ENCODE data around the gene TNNI3. TPM values are rescaled to one million over a fixed set of nuclear protein-coding genes. Genes with fewer than 3 reads are reported as not detected.

TNNI3 gene
- total and polyA plus RNA-seq, 4 donors, result 1.2 to 4.8 (median 3.3) TPM

- TF ChIP-seq, protein P1, sequence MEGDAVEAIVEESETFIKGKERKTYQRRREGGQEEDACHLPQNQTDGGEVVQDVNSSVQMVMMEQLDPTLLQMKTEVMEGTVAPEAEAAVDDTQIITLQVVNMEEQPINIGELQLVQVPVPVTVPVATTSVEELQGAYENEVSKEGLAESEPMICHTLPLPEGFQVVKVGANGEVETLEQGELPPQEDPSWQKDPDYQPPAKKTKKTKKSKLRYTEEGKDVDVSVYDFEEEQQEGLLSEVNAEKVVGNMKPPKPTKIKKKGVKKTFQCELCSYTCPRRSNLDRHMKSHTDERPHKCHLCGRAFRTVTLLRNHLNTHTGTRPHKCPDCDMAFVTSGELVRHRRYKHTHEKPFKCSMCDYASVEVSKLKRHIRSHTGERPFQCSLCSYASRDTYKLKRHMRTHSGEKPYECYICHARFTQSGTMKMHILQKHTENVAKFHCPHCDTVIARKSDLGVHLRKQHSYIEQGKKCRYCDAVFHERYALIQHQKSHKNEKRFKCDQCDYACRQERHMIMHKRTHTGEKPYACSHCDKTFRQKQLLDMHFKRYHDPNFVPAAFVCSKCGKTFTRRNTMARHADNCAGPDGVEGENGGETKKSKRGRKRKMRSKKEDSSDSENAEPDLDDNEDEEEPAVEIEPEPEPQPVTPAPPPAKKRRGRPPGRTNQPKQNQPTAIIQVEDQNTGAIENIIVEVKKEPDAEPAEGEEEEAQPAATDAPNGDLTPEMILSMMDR (IDR thresholded peaks at IDR 0.05; ENCODE audit: control extremely low read depth, extremely low read depth), result peak; percentile 67
- no peak overlapping the region for H3K4me3 ChIP-seq
- 3 to 4% methylated on average over 32 to 33 of the region's 33 CpGs for WGBS, 2 donors
Observed at GRCh38 chr19:55160128-55160985, 2.8 kb upstream of the TNNI3 start.

DNA sequence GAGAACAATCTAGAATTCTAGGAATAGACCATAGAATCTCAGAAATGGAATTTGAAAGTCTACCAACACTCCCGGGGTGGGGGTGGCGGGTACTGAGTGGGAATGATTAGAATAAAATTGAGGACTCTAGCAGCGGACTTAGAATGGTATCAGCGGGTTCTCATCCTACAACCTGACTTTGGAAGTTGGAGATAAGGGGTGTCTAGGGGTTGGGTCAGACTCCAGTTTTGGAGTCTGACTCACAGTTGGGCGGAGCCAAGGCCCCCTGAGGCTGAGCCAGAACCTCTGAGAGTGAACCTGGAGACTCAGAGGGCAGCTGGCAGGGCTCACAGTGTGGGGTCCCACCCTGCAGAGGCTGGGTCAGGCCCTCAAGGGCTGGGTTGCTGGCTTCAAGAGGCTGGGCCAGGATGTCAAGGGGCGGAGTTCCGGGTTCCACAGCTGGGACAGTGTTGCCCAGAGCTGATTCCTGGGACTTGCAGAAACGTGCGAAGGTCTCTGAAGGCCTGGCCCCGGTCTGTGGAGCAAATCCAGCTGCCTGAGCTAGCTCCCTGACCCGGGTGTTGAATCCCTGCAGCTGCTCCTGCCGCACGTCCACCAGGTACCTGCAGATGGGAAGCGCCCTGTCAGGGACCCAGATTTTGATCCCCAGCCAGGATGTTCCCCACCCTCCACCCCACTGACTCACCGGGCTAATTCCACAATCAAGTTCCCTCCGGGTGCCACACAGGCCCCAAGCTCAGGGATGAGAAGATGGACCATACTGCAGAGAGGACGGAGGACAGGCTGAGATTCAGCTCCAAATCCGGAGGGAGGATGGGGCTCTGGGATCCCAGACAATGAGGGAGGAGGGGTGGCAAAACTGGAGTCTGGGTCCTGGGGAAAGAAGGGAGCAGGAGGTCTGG is 1.6 kb upstream of the TNNI3 start:
- Histone ChIP-seq H3K27me3 (ENCODE audit: control insufficient read depth in 3 of 3, insufficient read depth in 3 of 3, low read length in 2 of 3) (peaks cover 8 to 51% (median 26%) of the 10 kb centered on the region in 3 donors), H3K27ac (ENCODE audit: low read depth in 1 of 2, low read length in 1 of 2) (peak overlapping the region in 1 of 2 donors; percentile 97), H3K36me3 (ENCODE audit: control insufficient read depth in 4 of 4, insufficient read depth in 4 of 4, low read length in 4 of 4) (no peaks in the 10 kb centered on the region), H3K4me1 (ENCODE audit: control insufficient read depth in 5 of 5, insufficient read depth in 5 of 5, low read length in 5 of 5) (peaks cover 0 to 2% (median 0%) of the 10 kb centered on the region in 5 donors), H3K4me3 (no peak overlapping the region), H3K9ac (ENCODE audit: insufficient read depth in 1 of 2, low read length in 2 of 2) (no peak overlapping the region), H3K9me3 (ENCODE audit: control insufficient read depth in 4 of 4, insufficient read depth in 3 of 4, low read length in 3 of 4) (peaks cover 0 to 2% (median 0%) of the 10 kb centered on the region in 4 donors)
- ATAC-seq (ENCODE audit: insufficient read depth, low FRiP score) (no peak), DNase-seq (no peak)
- WGBS, 2 donors, result 63 to 85% methylated on average over 18 of the region's 18 CpGs
- TF ChIP-seq, protein P1 (IDR thresholded peaks at IDR 0.05; ENCODE audit: control extremely low read depth, extremely low read depth), result no peak

More at GRCh38 chr19:55160128-55160985, 2.8 kb upstream of the TNNI3 start:
- ATAC-seq (ENCODE audit: insufficient read depth, low FRiP score) (peak; percentile 86), DNase-seq (peak; percentile 56 to 82 (median 64))
- Histone ChIP-seq H3K9ac (ENCODE audit: insufficient read depth in 1 of 2, low read length in 2 of 2) (no peak overlapping the region), H3K36me3 (ENCODE audit: control insufficient read depth in 4 of 4, insufficient read depth in 4 of 4, low read length in 4 of 4) (no peaks in the 10 kb centered on the region), H3K27me3 (ENCODE audit: control insufficient read depth in 3 of 3, insufficient read depth in 3 of 3, low read length in 2 of 3) (peaks cover 8 to 51% (median 28%) of the 10 kb centered on the region in 3 donors), H3K4me1 (ENCODE audit: control insufficient read depth in 5 of 5, insufficient read depth in 5 of 5, low read length in 5 of 5) (peaks cover 0 to 2% (median 0%) of the 10 kb centered on the region in 5 donors), H3K27ac (ENCODE audit: low read depth in 1 of 2, low read length in 1 of 2) (peak overlapping the region in 1 of 2 donors; percentile 97), H3K9me3 (ENCODE audit: control insufficient read depth in 4 of 4, insufficient read depth in 3 of 4, low read length in 3 of 4) (peaks cover 0 to 2% (median 0%) of the 10 kb centered on the region in 4 donors)

GRCh38 chr19:55158423-55158822 is 891 bp upstream of the TNNI3 start:
- no peak for ATAC-seq (ENCODE audit: insufficient read depth, low FRiP score)
- Histone ChIP-seq H3K27ac (ENCODE audit: low read depth in 1 of 2, low read length in 1 of 2) (peak overlapping the region in 1 of 2 donors; percentile 97), H3K36me3 (ENCODE audit: control insufficient read depth in 4 of 4, insufficient read depth in 4 of 4, low read length in 4 of 4) (no peaks in the 10 kb centered on the region), H3K9me3 (ENCODE audit: control insufficient read depth in 4 of 4, insufficient read depth in 3 of 4, low read length in 3 of 4) (peaks cover 0 to 2% (median 0%) of the 10 kb centered on the region in 4 donors), H3K4me1 (ENCODE audit: control insufficient read depth in 5 of 5, insufficient read depth in 5 of 5, low read length in 5 of 5) (peaks cover 0 to 2% (median 0%) of the 10 kb centered on the region in 5 donors), H3K27me3 (ENCODE audit: control insufficient read depth in 3 of 3, insufficient read depth in 3 of 3, low read length in 2 of 3) (peaks cover 8 to 48% (median 26%) of the 10 kb centered on the region in 3 donors), H3K4me3 (no peak overlapping the region), H3K9ac (ENCODE audit: insufficient read depth in 1 of 2, low read length in 2 of 2) (no peak overlapping the region)
- no peak for DNase-seq
- TF ChIP-seq, protein P1 (IDR thresholded peaks at IDR 0.05; ENCODE audit: control extremely low read depth, extremely low read depth), result no peak
- 60 to 86% methylated on average over 4 of the region's 4 CpGs for WGBS, 2 donors

Measured in lung (tissue), 12 donors.